WTC11 (cell line): ENCODE results near the gene ITGA11. TPM values are rescaled to one million over a fixed set of nuclear protein-coding genes. Genes with fewer than 3 reads are reported as not detected.

Source experiments
- ATAC-seq: fragments of 200-7000 bp; cut with Tn5 transposase; 2 replicates; pipeline ENCODE4 v1.10.0; 2021; ENCODE audit warnings: mild to moderate bottlenecking, moderate library complexity
- CTCF ChIA-PET: fragments of 300-600 bp; sonication (Branson Sonifier 250); formaldehyde crosslinking; loops from one replicate; lab custom pipeline; 2021; ENCODE audit warnings: antibody characterized with exemption; lab: Charles Lee
- POLR2A ChIA-PET: fragments of 350-600 bp; sonication (Branson Sonifier 250); formaldehyde crosslinking; loops from one replicate; lab custom pipeline; 2021; ENCODE audit warnings: antibody characterized with exemption; lab: Charles Lee
- DNase-seq: peaks from one replicate; pipeline ENCODE4 v3.0.0; 2021; ENCODE audit warnings: low spot score
- H3K27ac Mint-ChIP-seq: 2 replicates; pipeline ENCODE4 v1.8.0; 2021; ENCODE audit warnings: mixed read lengths
- H3K27me3 Mint-ChIP-seq: 2 replicates; pipeline ENCODE4 v1.8.0; 2021; ENCODE audit warnings: low read depth, mild to moderate bottlenecking, moderate library complexity, mixed read lengths
- H3K36me3 Mint-ChIP-seq: 2 replicates; pipeline ENCODE4 v1.8.0; 2021; ENCODE audit warnings: mixed read lengths
- H3K4me1 Mint-ChIP-seq: 2 replicates; pipeline ENCODE4 v1.8.0; 2022; ENCODE audit warnings: mixed read lengths
- H3K4me3 Mint-ChIP-seq: 2 replicates; pipeline ENCODE4 v1.8.0; 2021; ENCODE audit warnings: mild to moderate bottlenecking, moderate library complexity, mixed read lengths
- H3K9me3 Mint-ChIP-seq: 2 replicates; pipeline ENCODE4 v1.8.0; 2021; ENCODE audit warnings: mixed read lengths
- AR ChIP-seq: fragments of 250-450 bp; sonication (Bioruptor Pico); IDR thresholded peaks from 2 replicates; pipeline ENCODE4 v1.9.0; 2021; ENCODE audit warnings: mild to moderate bottlenecking
- ATF3 ChIP-seq: sonication (generic); formaldehyde crosslinking; conservative IDR thresholded peaks from 2 replicates; pipeline ENCODE4 v1.8.1; 2022; ENCODE audit warnings: mild to moderate bottlenecking, missing genetic modification reagents
- ATF6 ChIP-seq: sonication (generic); formaldehyde crosslinking; IDR thresholded peaks from 2 replicates; pipeline ENCODE4 v1.8.1; 2023; ENCODE audit warnings: mild to moderate bottlenecking, missing genetic modification reagents
- CREM ChIP-seq: sonication (generic); formaldehyde crosslinking; IDR thresholded peaks from 2 replicates; pipeline ENCODE4 v1.8.1; 2022; ENCODE audit warnings: mild to moderate bottlenecking, missing genetic modification reagents, moderate library complexity
- E2F1 ChIP-seq: sonication (generic); formaldehyde crosslinking; IDR thresholded peaks from 2 replicates; pipeline ENCODE4 v1.8.0; 2022; ENCODE audit warnings: mild to moderate bottlenecking, missing genetic modification reagents
- E2F5 ChIP-seq: sonication (generic); formaldehyde crosslinking; IDR thresholded peaks from 2 replicates; pipeline ENCODE4 v1.8.1; 2022; ENCODE audit warnings: mild to moderate bottlenecking, moderate library complexity, missing genetic modification reagents
- EMX1 ChIP-seq: fragments of 250-450 bp; sonication (Bioruptor Pico); IDR thresholded peaks from 2 replicates; pipeline ENCODE4 v1.8.0; 2021; ENCODE audit warnings: mild to moderate bottlenecking
- FOXJ3 ChIP-seq: sonication (generic); formaldehyde crosslinking; IDR thresholded peaks from 2 replicates; pipeline ENCODE4 v1.9.0; 2021; ENCODE audit warnings: missing genetic modification reagents, mild to moderate bottlenecking, borderline replicate concordance
- GTF2I ChIP-seq: fragments of 250-450 bp; sonication (Bioruptor Pico); conservative IDR thresholded peaks from 2 replicates; pipeline ENCODE4 v1.4.0; 2021; ENCODE audit warnings: mild to moderate bottlenecking
- HMGXB4 ChIP-seq: sonication (generic); formaldehyde crosslinking; IDR thresholded peaks from 2 replicates; pipeline ENCODE4 v1.8.1; 2023; ENCODE audit warnings: mild to moderate bottlenecking, moderate library complexity, missing genetic modification reagents
- IRF1 ChIP-seq: sonication (generic); formaldehyde crosslinking; IDR thresholded peaks from 2 replicates; pipeline ENCODE4 v1.8.0; 2023; ENCODE audit warnings: missing genetic modification reagents
- MYBL2 ChIP-seq: sonication (generic); formaldehyde crosslinking; IDR thresholded peaks from 2 replicates; pipeline ENCODE4 v1.8.1; 2023; ENCODE audit warnings: mild to moderate bottlenecking, moderate library complexity, missing genetic modification reagents
- NFE2L1 ChIP-seq: sonication (generic); formaldehyde crosslinking; IDR thresholded peaks from 2 replicates; pipeline ENCODE4 v1.8.1; 2023; ENCODE audit warnings: missing genetic modification reagents
- RELA ChIP-seq: sonication (generic); formaldehyde crosslinking; IDR thresholded peaks from 2 replicates; pipeline ENCODE4 v1.8.1; 2022; ENCODE audit warnings: missing genetic modification reagents, mild to moderate bottlenecking, borderline replicate concordance
- RORB ChIP-seq: fragments of 250-450 bp; sonication (Bioruptor Pico); IDR thresholded peaks from 2 replicates; pipeline ENCODE4 v1.9.0; 2021; ENCODE audit warnings: mild to moderate bottlenecking
- TP53 ChIP-seq: sonication (generic); formaldehyde crosslinking; IDR thresholded peaks from 2 replicates; pipeline ENCODE4 v1.8.1; 2023; ENCODE audit warnings: mild to moderate bottlenecking, missing genetic modification reagents
- USF1 ChIP-seq: sonication (generic); formaldehyde crosslinking; IDR thresholded peaks from 2 replicates; pipeline ENCODE4 v1.8.0; 2022; ENCODE audit warnings: mild to moderate bottlenecking, missing genetic modification reagents
- ZMAT4 ChIP-seq: fragments of 250-450 bp; sonication (Bioruptor Pico); IDR thresholded peaks from 2 replicates; pipeline ENCODE4 v1.9.0; 2021; ENCODE audit warnings: mild to moderate bottlenecking
- ZNF121 ChIP-seq: sonication (generic); formaldehyde crosslinking; IDR thresholded peaks from 2 replicates; pipeline ENCODE4 v1.8.0; 2023; ENCODE audit warnings: missing genetic modification reagents
- ZNF138 ChIP-seq: sonication (generic); formaldehyde crosslinking; conservative IDR thresholded peaks from 2 replicates; pipeline ENCODE4 v1.8.1; 2022; ENCODE audit warnings: mild to moderate bottlenecking, moderate library complexity, missing genetic modification reagents
- ZNF219 ChIP-seq: sonication (generic); formaldehyde crosslinking; IDR thresholded peaks from 2 replicates; pipeline ENCODE4 v1.8.0; 2023; ENCODE audit warnings: missing genetic modification reagents, mild to moderate bottlenecking, borderline replicate concordance
- ZNF232 ChIP-seq: sonication (generic); formaldehyde crosslinking; IDR thresholded peaks from 2 replicates; pipeline ENCODE4 v1.8.0; 2022; ENCODE audit warnings: mild to moderate bottlenecking, missing genetic modification reagents
- total RNA-seq: library from RNA; stranded (reverse); gene quantifications from 3 replicates; pipeline ENCODE4 v1.2.3, GENCODE V29; 2021

The ITGA11 gene
- total RNA-seq, 1 experiment from 2014 or later: 0.15 TPM

- H3K4me1 Mint-ChIP-seq: no peaks in the 10 kb centered on the region
- H3K9me3 Mint-ChIP-seq: peaks cover 9% of the 10 kb centered on the region; the same call in 1 of the 2 replicates
- no peaks in the 10 kb centered on the region for H3K36me3 Mint-ChIP-seq
- no peaks in the 10 kb centered on the region for H3K27me3 Mint-ChIP-seq
- ChIA-PET CTCF (interaction anchor here (0.8 to 2.4 kb wide), 6 partner anchors 72 to 409 kb away, joined by 3 to 10 read pairs (median 3); no protein-coding TSS in a partner anchor), POLR2A (no interaction called here)
- TF ChIP-seq ZNF138 (CRISPR knock-in tag) (no peak), USF1 (CRISPR knock-in tag) (no peak), RORB (no peak), NFE2L1 (CRISPR knock-in tag) (no peak), AR (CRISPR knock-in tag) (no peak), EMX1 (CRISPR knock-in tag) (no peak), GTF2I (CRISPR knock-in tag) (no peak), TP53 (CRISPR knock-in tag) (no peak), ZNF121 (CRISPR knock-in tag) (no peak), ATF6 (CRISPR knock-in tag) (no peak), E2F5 (no peak), HMGXB4 (CRISPR knock-in tag) (no peak), MYBL2 (CRISPR knock-in tag) (no peak), IRF1 (CRISPR knock-in tag) (no peak), RELA (CRISPR knock-in tag) (no peak)
- no peak overlapping the region for H3K27ac Mint-ChIP-seq
- no peak for ATAC-seq
- no peak overlapping the region for H3K4me3 Mint-ChIP-seq
- no peak for DNase-seq
Observed at GRCh38 chr15:68466876-68467275, 34.9 kb upstream of the ITGA11 start.

- Mint-ChIP-seq H3K4me1 (no peaks in the 10 kb centered on the region), H3K27me3 (no peaks in the 10 kb centered on the region), H3K4me3 (no peak overlapping the region), H3K9me3 (peaks cover 9% of the 10 kb centered on the region; the same call in 1 of the 2 replicates), H3K36me3 (no peaks in the 10 kb centered on the region), H3K27ac (no peak overlapping the region)
- no peak for DNase-seq
- CTCF ChIA-PET: interaction anchor here (0.8 to 2.4 kb wide), 6 partner anchors 73 to 410 kb away, joined by 3 to 10 read pairs (median 3); no protein-coding TSS in a partner anchor
- no peak for ATAC-seq
- POLR2A ChIA-PET: no interaction called here
- TF ChIP-seq RELA (CRISPR knock-in tag) (no peak), HMGXB4 (CRISPR knock-in tag) (no peak), ZNF232 (CRISPR knock-in tag) (no peak), MYBL2 (CRISPR knock-in tag) (no peak), ZMAT4 (no peak), ZNF219 (CRISPR knock-in tag) (no peak), ATF3 (CRISPR knock-in tag) (no peak), FOXJ3 (CRISPR knock-in tag) (no peak), CREM (CRISPR knock-in tag) (no peak), E2F1 (CRISPR knock-in tag) (no peak)
Observed at GRCh38 chr15:68465861-68466560, 34.0 kb upstream of the ITGA11 start.
